Endothelial cell of umbilical vein (primary cell): ENCODE data around the gene PCSK6. TPM values are rescaled to one million over a fixed set of nuclear protein-coding genes. Genes with fewer than 3 reads are reported as not detected.

Experiments
- BruUV-seq: library from RNA; stranded (reverse); fragments of 400-500 nt; replicated peaks from 2 replicates; lab custom pipeline; 2021; lab: Mats Ljungman, UMichigan
- CTCF ChIA-PET: fragments of 300-600, 350-600 bp; sonication (Branson Sonifier 250); formaldehyde crosslinking; loops from one replicate; lab custom pipeline; 2021; ENCODE audit warnings: antibody characterized with exemption, inconsistent platforms; lab: Charles Lee
- POLR2A ChIA-PET: fragments of 300-600, 350-600 bp; sonication (Branson Sonifier 250); formaldehyde crosslinking; loops from one replicate; lab custom pipeline; 2021; ENCODE audit warnings: antibody characterized with exemption, inconsistent platforms; lab: Charles Lee
- DNase-seq: peaks from one replicate; pipeline ENCODE4 v3.0.0-alpha.2; 2011; ENCODE audit warnings: low read depth, low spot score
- FAIRE-seq: peaks from 2 replicates; lab custom pipeline; 2011; peaks lifted over from hg19 to GRCh38; lab: Jason Lieb, UNC
- H2AFZ ChIP-seq: 2 replicates; pipeline ENCODE4 v1.6.0; 2012; ENCODE audit warnings: low read depth, low read length, control low read depth, inconsistent platforms
- H3K27ac ChIP-seq: 2 replicates; pipeline ENCODE4 v1.5.1; 2011; ENCODE audit warnings: low read depth, mild to moderate bottlenecking, control low read depth, low read length, moderate library complexity; ENCODE audit not compliant: insufficient read depth
- H3K27me3 ChIP-seq, 2 experiments: 2 replicates each; pipeline versions ENCODE4 v1.6.0 to v1.6.1; 2011; ENCODE audit warnings: low read length in 2 of 2, mixed read lengths in 1 of 2; ENCODE audit not compliant: control insufficient read depth in 2 of 2, insufficient read depth in 2 of 2
- H3K36me3 ChIP-seq, 2 experiments: 2 replicates in 1 of 2; 3 replicates in 1 of 2; pipeline ENCODE4 v1.5.1; 2011; ENCODE audit warnings: low read length in 2 of 2, mild to moderate bottlenecking in 1 of 2, moderate library complexity in 1 of 2; ENCODE audit not compliant: control insufficient read depth in 2 of 2, insufficient read depth in 2 of 2; ENCODE audit errors: extremely low read depth in 1 of 2
- H3K4me1 ChIP-seq: 3 replicates; pipeline ENCODE4 v1.5.1; 2011; ENCODE audit warnings: mild to moderate bottlenecking, low read length; ENCODE audit not compliant: control insufficient read depth, insufficient read depth; ENCODE audit errors: extremely low read depth
- H3K4me2 ChIP-seq: 2 replicates; pipeline ENCODE4 v1.6.1; 2011; ENCODE audit warnings: low read length, control low read depth, mixed read lengths; ENCODE audit not compliant: insufficient read depth
- H3K4me3 ChIP-seq, 3 experiments: fragments of 200-600 bp in 1 of 3; sonication (generic), shearing (Covaris generic) in 1 of 3; replicated peaks in 1 of 3; 2 replicates each; pipeline ENCODE4 v1.5.1; 2011 to 2016; ENCODE audit warnings: control low read depth in 3 of 3, low read length in 3 of 3, mild to moderate bottlenecking in 2 of 3, inconsistent platforms in 1 of 3, low read depth in 1 of 3, moderate library complexity in 1 of 3; ENCODE audit not compliant: insufficient read depth in 1 of 3
- H3K79me2 ChIP-seq: 2 replicates; pipeline ENCODE4 v1.6.0; 2012; ENCODE audit warnings: low read length, inconsistent platforms; ENCODE audit not compliant: control insufficient read depth, insufficient read depth
- H3K9ac ChIP-seq: replicated peaks from 2 replicates; pipeline ENCODE3; 2011; ENCODE audit warnings: low read length, control low read depth; ENCODE audit not compliant: insufficient read depth; ENCODE audit errors: extremely low read depth
- H3K9me1 ChIP-seq: replicated peaks from 3 replicates; pipeline ENCODE4 v1.6.0; 2011; ENCODE audit warnings: mild to moderate bottlenecking, low read length; ENCODE audit not compliant: control insufficient read depth, insufficient read depth; ENCODE audit errors: extremely low read depth
- H3K9me3 ChIP-seq: replicated peaks from 2 replicates; pipeline ENCODE4 v1.5.1; 2012; ENCODE audit warnings: low read length, inconsistent platforms; ENCODE audit not compliant: control insufficient read depth, insufficient read depth
- H4K20me1 ChIP-seq: replicated peaks from 2 replicates; pipeline ENCODE3; 2011; ENCODE audit warnings: mild to moderate bottlenecking, low read length; ENCODE audit not compliant: control insufficient read depth, insufficient read depth; ENCODE audit errors: extremely low read depth
- CTCF ChIP-seq, 2 donors: IDR thresholded peaks; 1 replicate in 1 of 2; 2 replicates in 1 of 2; pipeline ENCODE4 v1.5.1; 2011; ENCODE audit warnings: low read length in 2 of 2, mild to moderate bottlenecking in 2 of 2, moderate library complexity in 2 of 2, control low read depth in 1 of 2, inconsistent platforms in 1 of 2, low read depth in 1 of 2; ENCODE audit not compliant: insufficient read depth in 1 of 2; ENCODE audit errors: extremely low read depth in 1 of 2
- EZH2 ChIP-seq: IDR thresholded peaks from 2 replicates; pipeline ENCODE4 v1.6.1; 2012; ENCODE audit warnings: borderline replicate concordance, low read depth, mild to moderate bottlenecking, moderate library complexity, low read length, inconsistent platforms; ENCODE audit not compliant: severe bottlenecking
- FOS ChIP-seq: IDR thresholded peaks from 2 replicates; pipeline ENCODE4 v1.6.1; 2011; ENCODE audit warnings: mild to moderate bottlenecking, low read length, moderate library complexity, borderline replicate concordance; ENCODE audit not compliant: insufficient read depth
- GATA2 ChIP-seq: IDR thresholded peaks from 2 replicates; pipeline ENCODE4 v1.7.0; 2011; ENCODE audit warnings: low read depth, mild to moderate bottlenecking, moderate library complexity, mixed read lengths, low read length; ENCODE audit not compliant: insufficient read length, insufficient read depth
- JUN ChIP-seq: IDR thresholded peaks from 2 replicates; pipeline ENCODE4 v1.6.1; 2011; ENCODE audit warnings: borderline replicate concordance, low read depth; ENCODE audit not compliant: insufficient read length, insufficient read depth
- MYC ChIP-seq: IDR thresholded peaks from one replicate; pipeline ENCODE4 v1.6.1; 2011; ENCODE audit warnings: mild to moderate bottlenecking, low read depth, low read length
- POLR2A ChIP-seq: IDR thresholded peaks from 2 replicates; pipeline ENCODE4 v1.6.1; 2012; ENCODE audit warnings: low read depth, mild to moderate bottlenecking, control low read depth, low read length
- POLR2AphosphoS5 ChIP-seq: IDR thresholded peaks from 2 replicates; pipeline ENCODE4 v1.6.1; 2012; ENCODE audit warnings: low read depth, mild to moderate bottlenecking, control low read depth, low read length, moderate library complexity; ENCODE audit not compliant: insufficient read depth
- dilution Hi-C: fragments of 300-500 bp; cut with MboI; formaldehyde crosslinking; loops from one replicate; pipeline ENCODE4 v1.15.0; 2019; ENCODE audit warnings: low sequenced_read_pairs; ENCODE audit not compliant: extremely low pct_ligation_motif_present
- intact Hi-C: fragments of 100-400 bp; cut with micrococcal nuclease; formaldehyde crosslinking; loops from one replicate; pipeline ENCODE4 v1.10.0; 2022
- polyA plus RNA-seq, 4 experiments: library from polyadenylated mRNA; depleted of rRNA in 3 of 4; stranded (reverse) in 3 of 4; unstranded in 1 of 4; fragments of >200 nt; gene quantifications; 2 replicates each; pipeline versions ENCODE4 v1.2.1 to v1.2.3, GENCODE V29; 2011 to 2012; ENCODE audit warnings: missing spikeins in 1 of 4
- total RNA-seq: library from RNA; stranded (reverse); gene quantifications from 2 replicates; pipeline ENCODE4 v1.2.3, GENCODE V29; 2021
- TF ChIP-seq, protein P1 (sequence below): IDR thresholded peaks from 2 replicates; pipeline ENCODE4 v1.6.1; 2011; ENCODE audit not compliant: insufficient read depth, insufficient read length

Gene PCSK6
- total and polyA plus RNA-seq, 2 donors (not counting 3 experiments of a cell fraction or from before 2014, with no cell fraction given) = 0.18 to 0.69 TPM

DNA sequence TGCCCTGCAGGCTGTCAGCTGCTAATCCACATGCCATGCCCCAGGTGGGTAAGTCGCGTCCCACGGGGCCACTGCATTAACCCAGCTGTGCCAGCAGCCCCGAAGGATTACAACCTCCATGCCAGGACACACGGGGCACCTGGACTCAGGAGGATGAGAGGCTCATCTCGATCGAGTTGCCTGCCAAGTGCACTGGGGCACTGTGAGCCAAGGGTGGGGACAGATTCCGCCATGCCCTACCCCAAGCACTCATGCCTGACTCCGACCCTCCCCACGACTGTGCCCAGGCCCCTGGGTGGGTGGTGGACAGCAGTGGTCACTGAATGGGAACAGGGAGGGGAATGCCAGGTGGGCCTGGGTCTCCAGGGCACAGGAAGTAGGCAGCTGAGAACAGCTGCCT is 173.8 kb downstream of the PCSK6 start:
- H3K27me3 ChIP-seq = no peaks in the 10 kb centered on the region
- TF ChIP-seq, protein P1, sequence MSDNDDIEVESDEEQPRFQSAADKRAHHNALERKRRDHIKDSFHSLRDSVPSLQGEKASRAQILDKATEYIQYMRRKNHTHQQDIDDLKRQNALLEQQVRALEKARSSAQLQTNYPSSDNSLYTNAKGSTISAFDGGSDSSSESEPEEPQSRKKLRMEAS = no peak
- TF ChIP-seq POLR2AphosphoS5 = no peak
- no peak overlapping the region for H3K4me3 ChIP-seq
- intact Hi-C loops (no loop called here), dilution Hi-C loops (no loop called here)
- no peak for DNase-seq
- no peaks in the 10 kb centered on the region for H3K36me3 ChIP-seq
- no peak for FAIRE-seq
- no peaks in the 10 kb centered on the region for H3K4me1 ChIP-seq
- no TSS peak for BruUV-seq
- H3K79me2 ChIP-seq = no peaks in the 10 kb centered on the region
- no peak overlapping the region for H3K4me2 ChIP-seq
- H3K9me1 ChIP-seq = no peaks in the 10 kb centered on the region
- ChIA-PET CTCF (interaction anchor here (0.9 to 2.4 kb wide), 3 partner anchors 16 to 325 kb away, joined by 3 to 8 read pairs (median 4); no protein-coding TSS in a partner anchor), POLR2A (no interaction called here)
- H4K20me1 ChIP-seq = no peaks in the 10 kb centered on the region
- no peaks in the 10 kb centered on the region for H3K9me3 ChIP-seq
- no peak overlapping the region for H3K9ac ChIP-seq
- no peak overlapping the region for H2AFZ ChIP-seq
- H3K27ac ChIP-seq = no peak overlapping the region

DNA sequence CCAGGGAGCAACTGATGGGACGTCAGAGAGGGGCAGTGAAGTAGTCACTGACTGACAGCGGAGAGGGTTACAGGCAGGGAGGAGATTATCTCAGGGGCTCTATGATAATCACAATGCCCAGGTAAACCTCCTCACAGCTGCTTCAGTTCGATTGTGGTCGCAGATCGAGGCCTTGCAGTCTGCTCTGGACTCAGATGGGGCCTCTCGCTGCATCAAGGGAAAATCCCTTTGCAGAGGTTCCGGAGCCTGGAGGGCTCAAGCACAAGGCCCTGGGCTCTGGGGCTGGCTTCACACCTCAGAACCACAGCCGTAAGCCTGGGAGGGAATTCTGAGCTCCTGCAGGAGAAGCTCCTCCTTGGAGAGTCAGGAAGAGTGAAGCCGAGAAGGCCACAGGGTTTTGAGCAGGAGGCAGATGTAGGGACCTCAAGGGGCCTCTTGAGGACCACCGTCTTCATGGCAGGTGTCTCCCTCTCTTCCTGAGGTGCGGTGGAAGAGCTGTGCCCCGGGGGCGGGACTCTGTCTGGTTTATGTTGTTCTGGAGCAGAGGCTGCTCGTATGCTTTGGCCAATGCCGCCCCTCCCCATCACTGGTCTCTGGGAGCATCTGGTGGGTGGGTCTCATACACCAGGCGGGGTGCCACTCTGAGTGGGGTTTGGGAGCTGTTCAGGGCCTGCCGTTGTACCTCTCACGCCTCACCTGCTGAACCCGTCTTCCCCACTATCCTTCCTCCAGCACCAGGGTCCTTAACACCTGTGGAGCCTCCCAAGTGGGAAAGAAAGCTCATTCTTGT is 175.0 kb downstream of the PCSK6 start:
- no peaks in the 10 kb centered on the region for H4K20me1 ChIP-seq
- no TSS peak for BruUV-seq
- dilution Hi-C loops = no loop called here
- no peaks in the 10 kb centered on the region for H3K36me3 ChIP-seq
- H3K4me3 ChIP-seq = no peak overlapping the region
- H3K4me1 ChIP-seq = no peaks in the 10 kb centered on the region
- H3K9me3 ChIP-seq = no peaks in the 10 kb centered on the region
- ChIA-PET CTCF (interaction anchor here (1.0 to 2.4 kb wide), 3 partner anchors 14 to 327 kb away, joined by 4 to 8 read pairs (median 4); no protein-coding TSS in a partner anchor), POLR2A (no interaction called here)
- H3K9me1 ChIP-seq = no peaks in the 10 kb centered on the region
- DNase-seq (no peak), FAIRE-seq (no peak)
- no peak overlapping the region for H2AFZ ChIP-seq
- H3K79me2 ChIP-seq = no peaks in the 10 kb centered on the region
- H3K4me2 ChIP-seq = no peak overlapping the region
- intact Hi-C loops = no loop called here
- H3K27ac ChIP-seq = no peak overlapping the region
- no peak overlapping the region for H3K9ac ChIP-seq
- H3K27me3 ChIP-seq = no peaks in the 10 kb centered on the region
- TF ChIP-seq POLR2A = no peak
- no peak for TF ChIP-seq MYC
- TF ChIP-seq JUN = no peak
- no peak for TF ChIP-seq EZH2
- no peak for TF ChIP-seq POLR2AphosphoS5
- TF ChIP-seq, protein P1 = no peak
- no peak for TF ChIP-seq GATA2
- no peak for TF ChIP-seq FOS
- TF ChIP-seq CTCF (IDR thresholded peaks at IDR 0.05; ENCODE audit: extremely low read depth in 1 of 2, insufficient read depth in 1 of 2, low read depth in 1 of 2, low read length in 2 of 2) = no peak
